OCI-LY7 (cell line): Measurements from ENCODE around the gene CNPY1.

Experiments used
- CTCF ChIP-seq: fragments of 200-600 bp; sonication (generic); conservative IDR thresholded peaks from 2 replicates; pipeline ENCODE4 v1.5.1; 2014; ENCODE audit warnings: mild to moderate bottlenecking, antibody characterized with exemption, low read length, moderate library complexity, mixed read lengths
- EZH2phosphoT487 ChIP-seq: fragments of 200-600 bp; sonication (generic); IDR thresholded peaks from 2 replicates; pipeline ENCODE4 v1.6.1; 2018; ENCODE audit warnings: low read depth, borderline replicate concordance, mild to moderate bottlenecking, mixed run types, antibody characterized with exemption, low read length, moderate library complexity, mixed read lengths

GRCh38 chr7:155486783-155487508 is 59.4 kb downstream of the CNPY1 start:
- no peak for TF ChIP-seq EZH2phosphoT487
- no peak for TF ChIP-seq CTCF
